Islet of Langerhans (tissue), 1 donor: ENCODE data around the gene C1orf232.

ENCODE experiments used
- FAIRE-seq: peaks from one replicate; lab custom pipeline; 2011; peaks lifted over from hg19 to GRCh38; lab: Jason Lieb, UNC

The C1orf232 gene

DNA sequence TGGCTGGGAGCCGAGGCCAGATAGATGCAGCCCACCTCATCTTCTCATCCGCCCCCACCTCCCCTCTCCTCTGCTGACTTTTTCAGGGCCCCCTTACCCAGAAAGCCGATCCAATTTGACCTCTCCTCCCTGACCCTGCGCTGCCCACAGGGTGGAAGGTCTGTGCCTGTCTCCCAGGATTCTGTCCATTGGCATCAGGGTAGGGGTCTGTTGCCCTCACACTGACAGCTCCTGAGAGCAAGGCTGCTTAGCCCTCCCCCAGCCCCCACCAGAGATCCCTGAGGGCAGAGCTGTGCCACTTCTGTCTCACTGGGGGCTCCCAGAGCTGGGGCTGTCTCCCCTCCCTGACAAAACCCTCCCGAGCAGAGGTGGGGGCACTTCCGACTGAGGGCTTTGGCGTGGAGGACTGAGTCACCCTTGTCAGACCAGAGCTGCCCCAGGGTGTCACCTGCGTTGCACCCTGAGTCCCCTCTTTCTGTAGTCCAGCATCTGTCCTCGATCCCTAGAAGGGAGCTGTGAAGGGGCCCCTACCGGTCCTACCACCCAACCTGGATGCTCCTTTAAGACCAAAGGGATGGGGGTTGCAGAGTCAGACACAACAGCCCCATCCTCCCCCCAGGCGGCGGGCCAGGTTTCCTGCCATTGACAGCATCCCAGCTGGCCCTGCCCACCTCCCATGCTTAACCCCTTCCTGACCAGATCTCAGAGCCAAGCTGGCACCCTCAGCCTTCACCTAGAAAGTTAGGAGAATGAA, 12.3 kb downstream of the C1orf232 start:
- no peak for FAIRE-seq

DNA sequence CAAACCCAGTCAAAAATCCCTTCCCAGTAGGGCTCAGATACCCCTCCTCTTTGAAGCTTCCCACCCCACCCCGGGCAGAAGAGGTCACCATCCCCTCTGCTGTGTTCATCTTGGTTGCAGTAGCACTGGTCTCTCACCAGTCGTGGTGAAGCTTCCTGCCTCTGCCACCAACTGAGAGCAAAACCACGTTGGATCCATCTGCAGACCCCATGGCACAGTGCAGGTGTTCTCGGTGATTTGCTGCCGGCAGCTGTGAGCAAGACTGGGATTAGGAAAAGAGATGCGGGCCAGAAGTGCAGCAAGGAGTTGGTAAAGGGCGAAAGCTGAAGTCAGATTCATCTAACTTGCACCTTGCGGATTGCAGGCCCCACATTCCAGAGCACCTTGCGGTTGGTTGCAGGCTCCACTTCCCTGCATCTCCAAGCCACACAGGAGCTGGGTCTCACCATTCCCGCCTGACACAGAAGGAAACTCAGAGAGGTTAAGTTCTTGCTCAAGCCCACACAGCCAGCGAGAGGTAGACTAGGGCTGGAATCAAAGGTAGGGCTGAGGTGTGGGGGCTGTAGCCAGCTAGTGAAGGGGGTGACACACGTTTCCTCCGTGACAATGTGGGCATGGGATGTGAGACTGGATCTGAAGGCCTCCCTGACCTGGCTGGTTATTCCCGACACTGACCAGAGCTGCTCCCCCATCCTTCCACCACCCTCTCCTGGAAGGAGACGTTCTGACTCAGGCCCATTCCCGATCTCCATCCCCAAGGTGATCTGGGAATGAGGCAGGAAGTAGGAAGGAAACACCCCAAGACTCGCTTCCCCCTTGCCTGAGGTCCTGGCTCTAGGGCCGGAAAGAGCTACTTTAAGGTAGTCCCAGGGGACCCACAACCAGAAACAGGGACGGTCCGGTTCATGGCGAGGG, 13.1 kb downstream of the C1orf232 start:
- no peak for FAIRE-seq

DNA sequence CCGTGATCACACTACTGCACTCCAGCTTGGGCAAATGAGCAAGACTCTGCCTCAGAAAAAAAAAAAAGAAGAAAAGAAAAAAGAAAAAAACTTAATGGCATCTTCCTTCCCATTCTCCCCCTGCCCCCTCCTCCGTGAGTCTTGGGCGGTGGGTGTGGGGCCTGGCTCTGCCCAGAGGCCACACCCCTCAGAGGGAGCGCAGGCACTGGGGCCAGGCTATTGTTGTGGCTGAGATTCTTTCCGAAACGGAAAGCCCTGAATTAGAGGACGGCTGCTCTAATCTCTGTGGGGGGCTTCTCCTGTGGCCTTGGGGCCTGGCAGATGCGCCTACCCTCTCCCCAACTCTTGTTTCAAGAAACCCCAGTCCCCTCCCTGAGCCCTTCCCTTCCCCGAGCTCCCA, 14.0 kb downstream of the C1orf232 start:
- no peak for FAIRE-seq

DNA sequence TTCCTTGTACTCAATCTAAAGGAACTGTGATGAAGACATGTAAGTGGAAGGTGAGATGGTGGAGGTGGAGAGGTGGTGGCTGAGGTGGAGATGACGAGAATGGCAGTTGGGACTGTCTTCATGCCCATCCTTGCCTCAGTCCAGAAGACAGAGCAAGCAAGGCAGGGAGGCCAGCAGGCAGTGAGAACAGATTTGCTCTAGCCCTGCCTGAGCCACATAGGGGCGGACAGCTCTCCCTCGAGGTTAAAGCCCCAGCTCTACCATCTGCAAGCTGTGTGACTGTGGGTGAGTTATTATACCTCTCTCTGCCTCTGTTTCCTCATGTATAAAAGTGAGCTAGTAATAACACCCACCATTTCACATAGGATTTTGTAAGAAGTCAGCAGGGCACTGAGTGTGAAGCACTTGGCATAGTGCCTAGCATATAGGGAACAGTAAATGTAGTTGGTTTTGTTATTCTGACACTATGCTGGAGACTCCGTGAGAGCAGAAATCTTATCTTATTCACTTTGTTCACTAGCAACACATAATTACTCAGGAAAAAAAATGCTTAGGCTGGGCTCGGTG, 14.7 kb downstream of the C1orf232 start:
- FAIRE-seq, result no peak

DNA sequence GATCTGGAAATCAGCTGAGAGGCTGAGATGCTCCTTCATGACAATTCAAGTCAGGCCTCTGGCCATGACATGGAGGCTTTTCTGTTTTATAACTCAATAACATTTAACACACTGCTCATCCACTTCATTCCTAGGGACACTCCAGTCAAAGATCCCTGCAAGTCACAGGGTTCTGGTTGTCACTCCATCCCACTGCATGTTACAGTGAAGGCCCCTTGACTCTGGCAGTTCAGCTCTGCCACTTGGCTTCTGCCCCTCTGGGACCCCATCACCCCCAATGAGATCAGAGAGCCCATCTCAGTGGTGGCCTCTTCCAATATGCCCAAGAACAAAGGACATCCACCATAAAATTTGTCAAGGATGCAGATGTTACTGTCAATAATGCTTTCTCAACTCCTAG, 19.9 kb downstream of the C1orf232 start:
- no peak for FAIRE-seq

DNA sequence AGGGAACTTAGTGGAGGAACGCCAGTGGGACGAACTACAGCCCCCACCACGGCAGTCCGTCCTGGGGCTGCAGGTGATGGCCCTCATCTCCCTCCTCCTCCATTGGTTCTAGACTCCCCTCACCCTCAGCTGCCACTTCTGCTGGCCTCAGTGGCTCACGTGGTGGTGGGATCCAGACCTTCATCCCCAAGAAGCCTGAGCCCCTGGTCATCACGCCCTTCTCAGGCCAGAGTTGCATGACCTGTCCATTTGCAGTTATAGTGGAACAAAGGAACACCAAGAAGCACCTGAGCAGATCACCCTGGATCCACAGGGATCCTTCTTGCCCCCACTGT, 22.8 kb downstream of the C1orf232 start:
- FAIRE-seq, result no peak

DNA sequence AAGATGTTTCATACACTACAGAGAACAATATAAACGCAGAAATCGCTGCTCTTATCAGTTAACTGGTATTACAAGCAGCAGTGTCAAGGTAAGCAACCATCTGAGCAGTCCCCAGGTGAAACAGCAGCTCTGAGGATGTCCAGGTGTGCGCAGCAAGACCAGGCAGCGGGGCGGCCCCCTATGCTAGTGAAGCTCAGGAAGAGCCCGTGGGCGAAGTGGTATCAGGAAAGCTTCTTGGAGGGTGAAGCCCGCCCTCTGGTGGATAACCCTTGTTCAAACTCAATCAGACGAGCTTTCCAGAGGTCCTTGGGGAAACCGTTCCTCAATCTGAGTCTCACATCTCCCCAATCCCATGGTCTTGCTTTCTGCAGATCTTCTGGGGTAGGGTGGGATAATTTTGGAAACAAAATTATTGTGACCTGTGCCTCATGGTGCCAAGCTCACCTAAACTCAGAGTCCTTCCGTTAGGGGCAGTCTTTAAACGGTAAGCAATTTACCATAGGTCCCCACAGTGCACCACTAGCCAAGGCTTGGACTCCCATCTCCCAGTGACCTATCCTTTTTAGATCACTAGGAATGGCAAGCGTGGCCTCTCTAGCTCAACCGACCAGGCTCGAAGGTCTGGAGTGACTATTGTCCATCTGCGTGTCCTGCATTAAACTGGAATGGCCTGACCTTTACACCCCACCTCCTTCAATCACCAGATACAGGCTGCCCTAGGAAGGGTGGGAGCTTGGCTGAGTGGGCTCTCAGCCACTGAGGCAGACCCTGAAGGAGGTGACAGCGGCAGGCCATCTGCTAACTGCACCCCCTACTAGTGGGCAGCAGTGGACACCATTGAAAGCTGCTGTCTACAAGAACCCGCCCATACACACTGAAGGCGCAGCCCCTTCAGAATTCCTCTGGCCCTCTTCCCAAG, 23.5 kb downstream of the C1orf232 start:
- peak; percentile 94 for FAIRE-seq

DNA sequence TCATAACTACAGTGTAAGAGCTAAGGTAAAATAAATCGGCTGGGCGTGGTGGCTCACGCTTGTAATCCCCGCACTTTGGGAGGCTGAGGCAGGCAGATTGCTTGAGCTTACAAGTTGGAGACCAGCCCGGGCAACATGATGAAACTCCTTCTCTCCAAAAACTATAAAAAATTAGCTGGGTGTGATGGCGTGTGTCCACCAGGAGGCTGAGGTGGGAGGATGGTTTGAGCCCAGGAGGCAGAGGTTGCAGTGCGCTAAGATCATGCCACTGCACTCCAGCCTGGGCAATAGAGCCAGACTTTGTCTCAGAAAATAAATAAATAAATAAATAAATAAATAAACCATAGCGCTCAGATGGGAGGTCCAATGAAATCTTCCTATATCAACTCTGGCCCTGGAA, 26.6 kb downstream of the C1orf232 start:
- no peak for FAIRE-seq

DNA sequence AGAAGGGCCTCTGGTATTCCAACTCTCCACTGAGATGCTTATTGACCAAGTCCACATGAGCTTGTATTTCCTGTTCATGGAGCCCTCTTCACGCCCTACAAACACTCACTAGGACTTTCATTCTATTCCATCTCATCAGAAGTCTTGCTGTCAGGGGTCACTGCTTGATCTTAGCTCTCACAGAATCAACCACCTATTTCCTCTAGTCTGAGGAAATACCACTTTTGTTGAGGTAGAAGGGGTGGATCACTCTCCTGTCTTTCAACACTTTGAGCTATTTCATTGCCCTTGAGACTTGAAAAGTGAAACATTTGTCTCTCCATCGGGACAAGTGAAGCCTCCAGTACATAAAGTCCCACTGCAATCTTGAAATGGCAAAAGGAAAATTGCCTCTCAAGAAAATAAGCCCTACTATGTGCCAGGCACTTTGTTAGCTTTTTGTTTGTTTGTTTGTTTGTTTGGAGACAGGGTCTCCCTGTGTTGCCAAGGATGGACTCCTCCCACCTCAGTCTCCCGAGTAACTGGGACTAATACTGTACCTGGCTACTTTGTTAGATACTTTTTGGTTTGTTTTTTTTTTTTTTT, 29.7 kb downstream of the C1orf232 start:
- no peak for FAIRE-seq

DNA sequence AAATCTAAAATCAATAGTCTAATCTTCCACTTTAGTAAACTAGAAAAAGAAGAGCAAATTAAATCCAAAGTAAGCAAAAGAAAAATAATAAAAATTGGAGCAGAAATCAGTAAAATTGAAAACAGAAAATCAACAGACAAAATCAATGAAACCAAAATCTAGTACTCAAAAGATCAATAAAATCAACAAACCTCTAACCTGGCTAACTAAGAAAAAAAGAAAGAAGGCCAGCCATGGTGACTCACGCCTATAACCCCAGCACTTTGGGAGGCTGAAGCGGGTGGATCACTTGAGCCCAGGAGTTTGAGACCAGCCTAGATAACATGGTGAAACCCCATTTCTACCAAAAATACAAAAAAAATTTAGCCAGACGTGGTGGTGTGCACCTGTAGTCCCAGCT, 34.3 kb downstream of the C1orf232 start:
- FAIRE-seq, result no peak

DNA sequence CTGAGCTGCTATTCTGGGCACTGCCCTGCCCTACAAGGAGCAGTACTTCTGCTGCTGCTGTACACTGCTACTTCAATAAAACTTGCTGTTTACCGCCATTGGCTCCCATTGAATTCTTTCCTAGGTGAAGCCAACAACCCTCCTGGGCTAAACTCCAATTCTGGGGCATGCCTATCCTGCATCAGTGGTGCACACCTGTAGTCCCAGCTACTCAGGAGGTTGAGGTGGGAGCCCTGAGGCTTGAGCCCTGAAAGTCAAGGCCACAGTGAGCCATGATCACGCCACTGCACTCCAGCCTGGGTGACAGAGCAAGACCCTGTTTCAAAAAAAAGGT, 36.0 kb downstream of the C1orf232 start:
- FAIRE-seq, result no peak

DNA sequence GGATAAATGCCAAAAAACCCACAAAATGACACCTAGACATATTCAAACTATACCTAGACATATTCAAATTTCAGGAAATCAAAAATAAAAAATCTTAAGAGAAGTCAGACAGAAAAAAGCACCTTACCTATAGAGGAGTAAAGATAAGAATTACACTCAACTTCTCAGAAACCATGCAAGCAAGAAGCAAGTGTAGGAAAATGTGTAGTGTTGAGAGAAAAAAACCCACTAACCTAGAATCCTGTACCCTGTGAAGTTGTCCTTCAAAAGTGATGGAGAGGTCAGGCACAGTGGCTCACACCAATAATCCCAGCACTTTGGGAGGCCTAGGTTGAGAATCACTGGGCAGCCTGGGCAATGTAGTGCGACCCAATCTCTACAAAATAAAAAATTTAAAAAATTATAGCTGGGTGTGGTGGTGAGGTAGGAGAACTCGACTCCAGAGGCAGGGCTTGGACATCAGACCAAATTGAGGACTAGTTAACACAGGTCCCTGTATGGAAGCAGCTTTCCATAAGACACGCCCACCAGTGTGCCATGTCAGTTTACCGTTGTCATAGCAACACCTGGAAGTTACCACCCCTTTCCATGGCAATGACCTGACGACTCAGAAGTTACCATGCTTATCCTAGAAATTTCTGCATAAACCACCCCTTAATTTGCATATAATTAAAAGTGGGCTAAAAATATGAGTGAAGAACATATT, 36.5 kb downstream of the C1orf232 start:
- FAIRE-seq, result no peak

DNA sequence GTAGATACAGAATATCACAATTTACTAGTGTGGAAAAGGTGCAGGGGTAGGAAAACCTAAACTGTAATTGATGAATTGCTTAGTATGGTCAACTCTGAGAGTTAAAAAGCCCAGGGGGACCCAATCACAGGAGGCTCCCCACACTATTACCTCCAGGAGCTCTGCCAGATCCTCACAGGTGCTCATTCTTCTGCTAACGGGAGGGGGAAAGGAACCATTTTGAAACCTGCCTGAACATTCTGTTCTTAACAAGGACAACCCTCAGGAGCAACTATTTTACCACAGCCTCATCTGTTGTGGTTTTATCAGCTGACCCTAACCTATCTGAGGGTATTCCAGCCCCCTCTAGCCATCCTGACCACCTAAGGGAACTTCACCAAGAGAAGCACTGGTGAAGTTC, 38.1 kb downstream of the C1orf232 start:
- FAIRE-seq, result no peak

DNA sequence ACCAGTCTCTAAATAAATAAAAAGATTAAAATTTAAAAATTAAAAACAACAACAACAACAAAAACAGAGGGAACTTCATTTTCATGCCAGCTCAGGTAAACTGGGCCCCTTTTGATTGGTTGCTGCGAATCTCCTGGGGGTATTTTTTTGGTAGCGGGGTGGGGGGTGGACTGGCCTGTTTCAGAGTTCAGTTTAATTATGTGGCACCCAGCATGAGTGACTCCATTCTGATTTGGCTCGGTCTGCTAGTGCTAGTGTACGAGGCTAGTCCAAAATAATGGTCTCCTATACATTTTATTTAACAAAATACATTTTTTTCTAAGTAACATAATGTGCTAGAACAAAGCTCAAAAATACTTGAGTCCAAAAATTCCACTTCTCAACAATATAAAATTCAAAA, 39.0 kb downstream of the C1orf232 start:
- no peak for FAIRE-seq

DNA sequence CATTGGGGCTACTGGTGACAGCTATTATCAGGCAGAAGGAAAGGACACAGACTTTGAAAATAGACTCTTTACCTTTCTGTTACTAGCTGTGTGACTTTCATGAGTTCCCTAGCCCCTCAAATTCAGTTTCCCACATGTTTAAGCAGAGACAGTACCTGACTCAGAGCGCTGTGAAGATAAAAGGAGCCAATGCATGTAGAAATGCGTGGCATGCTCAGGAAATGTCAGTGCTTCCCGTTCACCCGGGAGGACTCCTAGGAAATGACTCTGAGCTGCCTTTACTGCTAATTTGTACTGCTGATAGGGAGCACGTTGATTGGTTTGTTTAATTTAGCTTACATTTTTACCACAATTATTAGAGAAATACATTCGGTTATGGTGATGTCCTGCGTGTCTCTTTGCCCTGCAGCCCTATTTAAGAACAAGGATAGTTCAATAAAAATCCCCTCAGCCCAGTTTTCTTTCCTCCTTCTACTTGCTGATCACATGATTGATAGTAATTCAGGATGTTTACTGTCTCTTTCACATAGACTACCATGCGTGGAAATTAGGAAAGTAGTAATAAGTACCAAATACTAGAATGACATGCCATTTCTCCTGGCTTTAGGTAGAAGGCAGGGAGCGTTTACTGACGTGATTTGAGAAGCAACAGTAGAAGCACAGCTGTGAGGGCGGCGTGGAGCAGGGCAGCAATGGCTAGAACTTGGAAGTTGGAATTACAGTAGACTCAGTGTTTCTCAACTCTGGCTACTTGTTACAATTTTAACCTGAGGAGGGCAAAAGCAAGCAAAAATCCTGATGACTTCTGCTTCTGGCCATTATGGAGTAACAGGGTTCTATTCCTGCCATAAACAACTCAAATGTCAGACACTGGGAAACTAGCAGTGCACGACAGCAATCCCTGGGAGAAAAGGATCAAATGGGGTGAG, 41.3 kb downstream of the C1orf232 start:
- FAIRE-seq, result no peak

DNA sequence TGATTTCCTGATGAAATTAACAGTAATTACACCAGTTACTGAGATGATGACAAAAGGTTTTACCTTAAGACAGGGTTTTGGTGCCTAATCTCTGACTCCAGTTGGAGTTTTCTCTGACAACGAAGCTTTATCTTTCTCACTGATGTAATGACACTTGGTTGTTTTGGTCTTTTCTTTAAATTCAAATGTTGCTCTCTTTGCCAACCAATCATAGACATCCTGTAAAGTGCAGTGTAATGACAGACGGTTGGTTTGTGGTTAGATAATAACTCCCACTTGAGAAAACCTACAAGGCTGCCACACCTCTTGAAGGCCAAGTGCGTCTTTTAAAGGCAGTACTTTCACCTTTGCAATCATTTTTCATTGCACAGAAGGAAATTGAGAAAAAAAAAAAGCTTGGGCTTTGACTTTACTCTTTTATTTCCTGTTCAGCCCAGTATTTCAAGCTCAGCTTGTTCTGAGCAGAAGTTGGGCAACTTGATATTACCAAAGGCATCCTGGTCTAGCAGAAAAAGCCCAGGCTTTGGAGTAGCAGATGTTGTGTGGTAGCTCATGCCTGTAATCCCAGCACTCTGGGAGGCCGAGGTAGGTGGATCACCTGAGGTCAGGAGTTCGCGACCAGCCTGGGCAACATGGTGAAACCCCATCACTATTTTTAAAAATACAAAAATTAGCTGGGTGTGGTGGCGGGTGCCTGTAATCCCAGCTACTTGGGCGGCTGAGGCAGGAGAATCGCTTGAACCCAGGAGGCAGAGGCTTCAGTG, 42.3 kb downstream of the C1orf232 start:
- FAIRE-seq, result no peak

DNA sequence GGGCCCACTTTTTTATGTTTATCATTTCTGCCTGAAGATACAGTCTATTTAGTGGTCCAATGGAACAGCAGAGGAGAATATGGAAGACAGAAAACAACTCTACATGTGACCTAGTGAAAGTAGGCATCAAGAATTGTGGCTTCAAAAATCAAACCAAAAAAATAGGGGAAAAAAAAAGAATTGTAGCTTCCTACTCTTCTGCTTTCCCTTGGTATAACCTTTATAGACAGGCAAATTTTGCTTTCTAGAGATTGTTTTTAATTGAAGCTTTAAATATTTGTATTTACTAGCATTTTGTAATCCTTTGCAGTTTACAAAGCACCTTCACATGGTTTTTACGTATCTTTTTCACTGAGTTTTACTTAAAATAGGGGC, 42.8 kb downstream of the C1orf232 start:
- no peak for FAIRE-seq

DNA sequence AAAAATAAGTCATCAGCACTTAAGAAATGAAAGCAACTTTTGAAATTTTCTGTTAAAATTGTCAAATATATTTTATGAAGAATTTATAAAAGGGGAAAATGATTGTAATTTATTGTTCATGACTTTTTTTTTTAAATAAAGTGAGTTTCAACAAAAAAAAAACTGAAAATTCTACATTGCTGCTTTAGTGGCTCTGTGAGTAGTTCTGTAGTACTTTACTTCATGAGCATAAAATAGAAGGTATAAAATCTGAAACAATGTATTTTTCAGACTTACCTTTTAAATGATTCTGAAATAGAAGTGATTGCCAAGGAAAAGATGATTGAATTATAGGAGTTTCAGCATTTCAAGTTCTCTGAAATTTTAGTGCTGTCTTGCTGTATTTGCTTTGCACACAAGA, 43.4 kb downstream of the C1orf232 start:
- no peak for FAIRE-seq
